ENCODE data around the gene HRC.
"Not testable (repeated sequence)": the region's sequence is repeated elsewhere in the genome, so short reads cannot be mapped to it uniquely, and the experiment has no call there.

Gene HRC, protein sequence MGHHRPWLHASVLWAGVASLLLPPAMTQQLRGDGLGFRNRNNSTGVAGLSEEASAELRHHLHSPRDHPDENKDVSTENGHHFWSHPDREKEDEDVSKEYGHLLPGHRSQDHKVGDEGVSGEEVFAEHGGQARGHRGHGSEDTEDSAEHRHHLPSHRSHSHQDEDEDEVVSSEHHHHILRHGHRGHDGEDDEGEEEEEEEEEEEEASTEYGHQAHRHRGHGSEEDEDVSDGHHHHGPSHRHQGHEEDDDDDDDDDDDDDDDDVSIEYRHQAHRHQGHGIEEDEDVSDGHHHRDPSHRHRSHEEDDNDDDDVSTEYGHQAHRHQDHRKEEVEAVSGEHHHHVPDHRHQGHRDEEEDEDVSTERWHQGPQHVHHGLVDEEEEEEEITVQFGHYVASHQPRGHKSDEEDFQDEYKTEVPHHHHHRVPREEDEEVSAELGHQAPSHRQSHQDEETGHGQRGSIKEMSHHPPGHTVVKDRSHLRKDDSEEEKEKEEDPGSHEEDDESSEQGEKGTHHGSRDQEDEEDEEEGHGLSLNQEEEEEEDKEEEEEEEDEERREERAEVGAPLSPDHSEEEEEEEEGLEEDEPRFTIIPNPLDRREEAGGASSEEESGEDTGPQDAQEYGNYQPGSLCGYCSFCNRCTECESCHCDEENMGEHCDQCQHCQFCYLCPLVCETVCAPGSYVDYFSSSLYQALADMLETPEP

GRCh38 chr19:49155005-49155819, at the start of gene HRC:
TSS of gene HRC (minus strand) at chr19:49155396. CDS start at chr19:49155237, 159 bp downstream.
- DNase-seq = peak; percentile 81

DNA sequence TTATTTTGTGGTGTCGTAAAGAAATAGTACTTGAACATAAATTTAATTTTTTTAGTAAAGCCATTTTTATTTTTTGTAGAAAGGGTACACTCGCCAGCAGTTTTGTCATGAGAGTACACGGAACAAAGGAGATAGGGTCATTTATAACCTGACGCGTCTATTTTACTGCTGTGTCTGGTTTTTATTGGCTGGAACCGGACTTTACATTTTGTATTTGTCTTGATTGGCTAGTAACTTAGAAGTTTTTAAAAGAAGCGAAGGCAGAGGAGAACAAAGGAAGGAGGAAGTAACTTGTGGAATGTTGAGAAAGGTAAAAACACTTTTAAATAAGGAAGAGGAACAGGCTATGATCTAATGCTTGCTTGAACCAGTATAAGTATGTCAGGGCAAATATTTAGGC, 45.8 kb upstream of the HRC start:
- no peak for DNase-seq

DNA sequence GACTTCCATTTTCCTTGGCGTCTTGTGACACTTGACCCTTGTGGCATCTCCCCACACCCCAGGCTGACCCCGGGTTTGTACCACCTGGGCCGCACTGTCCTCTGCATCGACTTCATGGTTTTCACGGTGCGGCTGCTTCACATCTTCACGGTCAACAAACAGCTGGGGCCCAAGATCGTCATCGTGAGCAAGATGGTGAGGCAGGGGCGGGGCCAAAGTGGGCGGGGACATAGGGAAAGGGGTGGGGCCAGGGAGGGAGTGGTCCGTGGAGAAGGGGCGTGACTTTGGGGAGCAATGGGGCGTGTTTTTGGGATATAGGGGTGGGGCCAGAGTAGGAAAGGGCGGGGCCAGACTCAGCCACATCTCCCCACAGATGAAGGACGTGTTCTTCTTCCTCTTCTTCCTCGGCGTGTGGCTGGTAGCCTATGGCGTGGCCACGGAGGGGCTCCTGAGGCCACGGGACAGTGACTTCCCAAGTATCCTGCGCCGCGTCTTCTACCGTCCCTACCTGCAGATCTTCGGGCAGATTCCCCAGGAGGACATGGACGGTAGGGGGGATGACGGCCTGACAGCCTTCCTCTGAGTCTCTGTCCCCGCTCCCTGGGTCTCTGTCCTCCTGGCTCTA, 45.2 kb upstream of the HRC start:
- no peak for DNase-seq

DNA sequence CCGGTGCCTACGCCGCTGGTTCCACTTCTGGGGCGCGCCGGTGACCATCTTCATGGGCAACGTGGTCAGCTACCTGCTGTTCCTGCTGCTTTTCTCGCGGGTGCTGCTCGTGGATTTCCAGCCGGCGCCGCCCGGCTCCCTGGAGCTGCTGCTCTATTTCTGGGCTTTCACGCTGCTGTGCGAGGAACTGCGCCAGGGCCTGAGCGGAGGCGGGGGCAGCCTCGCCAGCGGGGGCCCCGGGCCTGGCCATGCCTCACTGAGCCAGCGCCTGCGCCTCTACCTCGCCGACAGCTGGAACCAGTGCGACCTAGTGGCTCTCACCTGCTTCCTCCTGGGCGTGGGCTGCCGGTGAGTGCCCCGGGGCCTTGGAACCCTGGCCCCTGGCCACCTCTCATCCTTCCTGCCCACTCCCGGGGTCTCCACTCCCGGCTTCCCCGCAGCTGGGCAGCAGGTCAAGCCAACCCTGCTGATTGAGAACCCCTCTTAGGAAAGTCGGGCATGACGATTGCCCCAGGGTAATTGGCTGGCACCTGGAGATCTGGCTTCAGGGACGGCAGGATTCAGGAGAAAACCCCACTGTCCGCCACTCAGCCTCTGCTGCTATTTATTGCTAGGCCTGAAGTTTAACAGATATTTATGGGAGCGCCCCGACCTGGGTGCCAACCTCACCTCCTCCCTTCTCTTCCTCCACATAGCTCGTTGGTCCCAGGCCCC, 41.5 kb upstream of the HRC start:
- no peak for DNase-seq

DNA sequence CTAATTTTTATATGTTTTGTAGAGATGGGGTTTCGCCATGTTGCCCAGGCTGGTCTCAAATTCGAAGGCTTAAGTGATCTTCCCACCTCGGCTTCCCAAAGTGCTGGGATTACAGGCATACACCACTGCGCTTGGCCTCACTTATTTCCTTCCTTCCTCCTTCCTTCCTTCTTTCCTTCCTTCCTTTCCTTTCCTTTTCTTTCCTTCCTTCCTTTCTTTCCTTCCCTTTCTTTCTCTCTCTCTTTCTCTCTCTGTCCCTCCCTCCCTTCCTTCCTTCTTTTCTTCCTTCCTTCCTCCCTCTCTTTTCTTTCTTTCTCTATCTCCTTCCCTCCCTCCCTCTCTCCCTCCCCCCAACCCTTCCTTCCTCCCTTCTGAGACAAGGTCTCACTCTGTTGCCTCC, 39.2 kb upstream of the HRC start:
- no peak for DNase-seq

GRCh38 chr19:49193822-49194394, 38.7 kb upstream of the HRC start:
- no peak for DNase-seq

- no peak for DNase-seq
Measured at GRCh38 chr19:49190781-49191180, 35.6 kb upstream of the HRC start.

- DNase-seq = no peak
Measured at GRCh38 chr19:49189259-49189658, 34.1 kb upstream of the HRC start.

DNA sequence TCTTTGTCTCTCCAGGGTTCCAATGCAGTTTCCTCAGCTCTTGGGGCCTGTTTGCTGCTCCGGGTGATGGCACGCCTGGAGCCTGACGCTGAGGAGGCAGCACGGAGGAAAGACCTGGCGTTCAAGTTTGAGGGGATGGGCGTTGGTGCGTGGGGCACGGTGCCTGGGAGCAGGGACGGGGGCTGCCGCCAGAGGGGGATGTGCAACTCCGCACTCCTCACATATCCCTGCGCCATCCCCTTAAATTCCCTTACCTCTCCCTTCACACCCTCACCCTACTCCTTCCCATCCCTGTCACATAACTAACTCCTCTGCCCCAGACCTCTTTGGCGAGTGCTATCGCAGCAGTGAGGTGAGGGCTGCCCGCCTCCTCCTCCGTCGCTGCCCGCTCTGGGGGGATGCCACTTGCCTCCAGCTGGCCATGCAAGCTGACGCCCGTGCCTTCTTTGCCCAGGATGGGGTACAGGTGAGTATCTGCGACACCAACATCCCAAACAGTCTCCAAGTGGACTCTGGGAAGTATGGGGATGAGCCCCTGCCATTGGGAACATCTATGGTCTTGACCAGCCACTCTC, 33.5 kb upstream of the HRC start:
- no peak for DNase-seq

DNA sequence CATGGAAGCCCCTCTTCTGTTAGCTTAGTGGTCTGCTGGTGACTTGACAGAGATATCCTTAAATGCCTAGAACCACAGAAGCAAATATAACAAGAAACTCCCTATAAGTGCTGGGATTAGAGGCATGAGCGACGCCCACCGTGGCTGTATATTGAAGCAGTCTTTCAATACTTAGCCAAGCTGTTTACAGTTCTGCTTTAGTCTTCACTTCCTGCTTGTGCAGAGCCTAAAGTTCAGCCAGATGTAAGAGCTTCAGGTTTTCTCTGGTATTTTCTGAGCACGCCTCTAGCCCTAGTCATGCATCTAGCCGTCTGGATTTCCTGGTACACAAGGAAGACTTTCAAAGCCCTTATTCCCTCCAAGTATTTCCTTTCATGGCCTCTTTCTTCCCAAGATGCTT, 30.9 kb upstream of the HRC start:
- no peak for DNase-seq

DNA sequence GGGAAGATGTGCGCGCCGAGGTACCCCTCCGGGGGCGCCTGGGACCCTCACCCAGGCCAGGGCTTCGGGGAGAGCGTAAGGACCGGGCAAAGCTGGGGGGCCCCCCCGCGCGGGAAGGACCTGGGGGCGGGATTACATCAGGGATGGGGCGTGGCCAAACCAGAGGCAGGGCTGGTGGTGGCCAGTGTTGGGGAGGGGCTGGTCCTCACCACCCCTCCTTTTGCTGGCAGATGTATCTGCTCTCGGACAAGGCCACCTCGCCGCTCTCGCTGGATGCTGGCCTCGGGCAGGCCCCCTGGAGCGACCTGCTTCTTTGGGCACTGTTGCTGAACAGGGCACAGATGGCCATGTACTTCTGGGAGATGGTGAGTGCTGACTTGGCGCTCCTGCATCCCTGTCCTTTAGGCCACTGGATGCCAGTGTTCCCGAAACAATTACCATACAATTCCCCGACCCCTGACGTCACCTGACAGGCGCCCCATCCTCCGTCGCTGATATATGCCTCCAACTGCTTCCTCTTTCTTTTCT, 27.7 kb upstream of the HRC start:
- no peak for DNase-seq

- DNase-seq = not testable (repeated sequence)
Measured at GRCh38 chr19:49182010-49182847, 27.0 kb upstream of the HRC start.

- no peak for DNase-seq
Measured at GRCh38 chr19:49180659-49181058, 25.5 kb upstream of the HRC start.

GRCh38 chr19:49173198-49173597, 18.0 kb upstream of the HRC start:
- DNase-seq = no peak

DNA sequence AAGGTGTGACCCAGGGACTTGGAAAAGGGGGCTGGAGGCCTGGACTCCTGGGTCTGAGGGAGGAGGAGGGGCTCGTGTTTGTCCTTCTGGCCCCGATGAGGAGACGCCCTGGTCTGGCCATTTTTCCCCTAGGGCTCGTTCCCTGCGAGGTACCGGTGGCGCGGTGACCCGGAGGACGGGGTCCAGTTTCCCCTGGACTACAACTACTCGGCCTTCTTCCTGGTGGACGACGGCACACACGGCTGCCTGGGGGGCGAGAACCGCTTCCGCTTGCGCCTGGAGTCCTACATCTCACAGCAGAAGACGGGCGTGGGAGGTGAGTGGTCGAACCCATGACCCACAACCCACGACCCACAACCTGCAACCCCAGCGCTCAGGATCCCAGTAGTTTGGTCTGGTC, 13.2 kb upstream of the HRC start:
- DNase-seq = no peak

DNA sequence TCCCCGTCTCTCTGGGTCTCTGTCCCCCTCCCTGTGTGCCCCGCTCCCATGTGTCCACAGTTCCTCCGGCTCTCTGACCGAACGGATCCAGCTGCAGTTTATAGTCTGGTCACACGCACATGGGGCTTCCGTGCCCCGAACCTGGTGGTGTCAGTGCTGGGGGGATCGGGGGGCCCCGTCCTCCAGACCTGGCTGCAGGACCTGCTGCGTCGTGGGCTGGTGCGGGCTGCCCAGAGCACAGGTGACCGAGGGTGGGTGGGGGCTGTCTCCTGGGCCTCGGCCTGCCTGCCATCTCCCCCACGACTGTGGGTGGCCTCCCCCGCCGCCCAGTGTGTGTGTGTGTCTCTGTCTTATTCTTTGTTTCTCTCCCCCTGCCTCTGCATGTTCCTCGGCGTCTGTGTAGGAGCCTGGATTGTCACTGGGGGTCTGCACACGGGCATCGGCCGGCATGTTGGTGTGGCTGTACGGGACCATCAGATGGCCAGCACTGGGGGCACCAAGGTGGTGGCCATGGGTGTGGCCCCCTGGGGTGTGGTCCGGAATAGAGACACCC, 12.7 kb upstream of the HRC start:
- no peak for DNase-seq

DNA sequence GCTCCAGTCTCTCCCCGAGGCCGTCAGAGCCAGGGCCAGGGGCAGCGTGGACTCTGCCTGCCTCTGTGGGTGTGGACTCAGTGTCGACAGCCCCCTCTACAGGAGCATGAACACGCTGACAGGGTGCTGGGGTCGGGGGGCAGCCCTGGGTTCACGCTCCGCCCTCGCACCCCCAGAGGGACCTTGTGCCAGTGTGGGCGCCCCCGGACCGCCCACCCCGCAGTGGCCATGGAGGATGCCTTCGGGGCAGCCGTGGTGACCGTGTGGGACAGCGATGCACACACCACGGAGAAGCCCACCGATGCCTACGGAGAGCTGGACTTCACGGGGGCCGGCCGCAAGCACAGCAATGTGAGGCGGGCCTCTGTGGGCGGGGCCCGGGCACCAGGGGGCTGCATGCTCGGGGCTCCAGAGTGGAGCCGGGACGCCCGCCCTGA, 10.7 kb upstream of the HRC start:
- peak; percentile 52 for DNase-seq

GRCh38 chr19:49165111-49165750, 10.0 kb upstream of the HRC start:
- DNase-seq = peak; percentile 38

DNA sequence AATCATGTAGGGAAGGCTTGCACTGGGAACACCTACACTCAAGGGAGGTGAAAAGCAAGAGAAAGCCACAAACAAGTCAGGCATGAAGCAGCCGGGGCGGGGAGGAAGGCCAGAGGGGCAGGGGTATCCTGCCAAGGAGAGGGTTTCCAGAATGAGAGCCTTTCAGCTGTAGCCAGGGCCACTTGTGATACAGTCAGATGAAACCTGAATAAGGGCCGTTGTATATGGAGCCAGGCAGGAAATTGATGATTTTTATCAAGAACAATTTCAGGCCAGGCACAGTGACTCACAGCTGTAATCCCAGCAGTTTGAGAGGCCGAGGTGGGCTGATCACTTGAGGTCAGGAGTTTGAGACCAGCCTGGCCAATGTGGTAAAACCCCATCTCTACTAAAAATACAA, 6.8 kb upstream of the HRC start:
- DNase-seq = no peak

Measured in eye (tissue), 1 donor.